Duodenal mucosa (tissue), 2 donors: ENCODE results near the gene ALLC.

ENCODE experiments used
- H3K27ac ChIP-seq: one replicate; pipeline ENCODE4 v1.7.0; 2013; ENCODE audit warnings: low read depth, low read length
- H3K27me3 ChIP-seq, 2 donors: one replicate each; pipeline ENCODE4 v1.7.0; 2013; ENCODE audit warnings: low read length in 2 of 2, control low read depth in 1 of 2; ENCODE audit not compliant: insufficient read depth in 2 of 2, control insufficient read depth in 1 of 2
- H3K36me3 ChIP-seq, 2 donors: one replicate each; pipeline ENCODE4 v1.7.0; 2013; ENCODE audit warnings: low read length in 2 of 2, control low read depth in 1 of 2; ENCODE audit not compliant: insufficient read depth in 2 of 2, control insufficient read depth in 1 of 2
- H3K4me1 ChIP-seq, 2 donors: one replicate each; pipeline ENCODE4 v1.7.0; 2013; ENCODE audit warnings: low read length in 2 of 2, control low read depth in 1 of 2; ENCODE audit not compliant: insufficient read depth in 2 of 2, control insufficient read depth in 1 of 2
- H3K4me3 ChIP-seq, 2 donors: one replicate each; pipeline ENCODE4 v1.7.0; 2013; ENCODE audit warnings: low read length in 2 of 2, low read depth in 1 of 2
- H3K9ac ChIP-seq, 2 donors: one replicate each; pipeline ENCODE4 v1.7.0; 2013; ENCODE audit warnings: low read length in 2 of 2, low read depth in 1 of 2
- H3K9me3 ChIP-seq, 2 donors: one replicate each; pipeline ENCODE4 v1.7.0; 2013; ENCODE audit warnings: low read length in 2 of 2, control low read depth in 1 of 2; ENCODE audit not compliant: control insufficient read depth in 1 of 2

The ALLC gene

DNA sequence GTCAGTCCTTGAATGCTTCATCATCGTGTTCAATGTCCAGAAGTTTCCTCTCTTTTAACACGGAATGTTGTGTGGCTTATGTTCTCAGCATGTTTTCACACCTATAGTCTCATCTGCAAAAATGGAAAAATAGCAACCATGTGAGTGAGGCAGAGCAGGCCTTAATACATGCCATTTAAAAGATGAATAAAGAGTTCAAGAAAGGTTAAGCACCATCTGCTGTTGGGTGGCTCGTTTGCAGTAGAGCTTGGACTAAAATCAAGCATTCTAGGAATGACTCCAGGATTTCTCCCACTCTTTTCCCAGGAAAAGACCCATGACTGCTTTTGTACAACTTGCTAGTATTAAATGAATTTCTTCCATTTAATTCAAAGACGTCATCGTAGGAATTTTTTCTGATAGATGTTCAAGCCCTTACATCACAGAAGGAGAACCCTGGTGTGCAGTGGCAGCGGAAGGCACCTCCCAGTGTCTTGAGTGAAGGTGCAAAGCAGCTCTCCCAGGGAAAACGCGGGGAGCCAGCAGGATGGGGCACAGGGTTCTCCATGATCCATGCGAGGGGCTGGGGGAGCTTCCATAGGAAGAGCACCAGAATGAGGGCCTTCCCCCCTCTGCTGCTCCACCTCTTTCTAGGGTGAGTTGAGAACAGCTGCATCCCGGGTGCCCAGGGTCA, 55.0 kb downstream of the ALLC start:
- Histone ChIP-seq H3K4me1 (no peaks in the 10 kb centered on the region), H3K36me3 (no peaks in the 10 kb centered on the region), H3K27me3 (no peaks in the 10 kb centered on the region), H3K27ac (no peak overlapping the region), H3K9ac (no peak overlapping the region), H3K9me3 (no peaks in the 10 kb centered on the region), H3K4me3 (no peak overlapping the region)

DNA sequence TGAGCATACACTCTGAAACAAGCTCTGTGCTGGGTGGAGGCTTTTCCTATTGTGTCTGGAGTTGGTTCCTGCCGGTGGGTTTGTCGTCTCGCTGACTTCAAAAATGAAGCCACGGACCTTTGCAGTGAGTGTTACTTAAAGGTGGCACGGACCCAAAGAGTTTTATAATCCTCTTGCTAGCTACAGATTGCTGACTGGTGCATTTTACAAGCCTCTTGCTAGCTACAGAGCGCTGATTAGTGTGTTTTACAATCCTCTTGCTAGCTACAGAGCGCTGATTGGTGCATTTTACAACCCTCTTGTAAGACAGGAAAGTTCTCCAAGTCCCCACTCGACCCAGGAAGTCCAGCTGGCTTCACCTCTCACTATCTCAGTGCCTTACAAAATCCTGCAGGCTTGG, 60.7 kb downstream of the ALLC start:
- no peak overlapping the region for H3K27ac ChIP-seq
- H3K9me3 ChIP-seq = peaks cover 0 to 3% of the 10 kb centered on the region in 2 donors
- no peak overlapping the region for H3K4me3 ChIP-seq
- H3K4me1 ChIP-seq = no peaks in the 10 kb centered on the region
- no peaks in the 10 kb centered on the region for H3K27me3 ChIP-seq
- no peak overlapping the region for H3K9ac ChIP-seq
- H3K36me3 ChIP-seq = no peaks in the 10 kb centered on the region

DNA sequence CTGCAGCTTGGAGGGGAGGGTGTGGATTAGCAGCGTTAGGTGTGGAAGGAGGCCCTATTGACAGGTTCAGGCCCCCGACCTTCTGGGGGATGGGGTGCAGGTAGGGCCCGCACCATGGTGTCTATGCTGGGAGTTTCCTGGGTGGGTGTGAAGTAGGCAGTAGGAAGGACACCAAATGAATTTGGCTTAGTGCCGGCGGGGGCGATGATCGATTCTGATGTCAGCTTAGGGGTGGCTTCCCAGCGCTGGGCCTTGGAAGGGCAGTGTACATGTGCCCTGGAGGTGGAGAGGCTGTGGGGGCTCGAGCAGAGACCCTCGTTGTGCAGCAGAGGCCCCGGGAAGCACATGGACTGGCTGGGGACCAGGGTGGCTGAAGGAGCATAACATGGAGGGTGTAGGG, 67.0 kb downstream of the ALLC start:
- peaks cover 0 to 3% of the 10 kb centered on the region in 2 donors for H3K9me3 ChIP-seq
- H3K4me3 ChIP-seq = no peak overlapping the region
- no peaks in the 10 kb centered on the region for H3K4me1 ChIP-seq
- no peaks in the 10 kb centered on the region for H3K27me3 ChIP-seq
- no peaks in the 10 kb centered on the region for H3K36me3 ChIP-seq
- no peak overlapping the region for H3K27ac ChIP-seq
- no peak overlapping the region for H3K9ac ChIP-seq

DNA sequence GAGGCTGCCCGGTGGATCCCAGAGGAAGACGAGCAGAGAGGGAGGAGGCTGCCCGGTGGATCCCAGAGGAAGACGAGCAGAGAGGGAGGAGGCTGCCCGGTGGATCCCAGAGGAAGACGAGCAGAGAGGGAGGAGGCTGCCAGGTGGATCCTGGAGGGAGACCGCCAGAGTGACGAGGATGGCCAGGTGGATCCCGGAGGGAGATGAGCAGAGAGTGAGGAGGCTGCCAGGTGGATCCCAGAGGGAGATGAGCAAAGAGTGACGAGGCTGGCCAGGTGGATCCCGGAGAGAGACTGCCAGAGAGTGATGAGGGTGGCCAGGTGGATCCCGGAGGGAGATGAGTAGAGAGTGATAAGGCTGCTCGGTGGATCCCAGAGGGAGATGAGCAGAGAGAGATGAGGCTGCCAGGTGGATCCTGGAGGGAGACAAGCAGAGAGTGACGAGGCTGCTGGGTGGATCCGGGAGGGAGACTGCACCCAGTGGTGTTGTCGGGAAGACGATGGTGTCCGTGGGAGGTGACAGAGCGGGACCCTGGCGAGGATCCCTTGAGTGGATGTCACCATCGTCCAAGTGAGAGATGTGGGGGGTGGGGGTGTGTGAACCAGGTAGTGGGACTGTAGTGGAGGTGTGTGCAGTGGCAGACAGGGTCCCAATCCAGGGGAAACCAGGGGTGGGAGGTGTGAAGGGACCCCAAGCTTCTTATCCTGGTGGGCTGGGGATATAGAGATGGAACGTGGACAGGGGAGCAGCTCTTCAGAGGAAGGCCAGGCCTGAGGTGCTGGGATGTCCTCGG, 67.7 kb downstream of the ALLC start:
- no peak overlapping the region for H3K4me3 ChIP-seq
- no peak overlapping the region for H3K27ac ChIP-seq

GRCh38 chr2:3726511-3726910, 68.5 kb downstream of the ALLC start:
- Histone ChIP-seq H3K27me3 (no peaks in the 10 kb centered on the region), H3K27ac (no peak overlapping the region), H3K36me3 (no peaks in the 10 kb centered on the region), H3K9me3 (no peaks in the 10 kb centered on the region), H3K4me1 (no peaks in the 10 kb centered on the region), H3K9ac (no peak overlapping the region), H3K4me3 (no peak overlapping the region)

More for the DNA sequence above, 67.7 kb downstream of the ALLC start:
- Histone ChIP-seq H3K9me3 (no peaks in the 10 kb centered on the region), H3K4me1 (no peaks in the 10 kb centered on the region), H3K27me3 (no peaks in the 10 kb centered on the region), H3K36me3 (no peaks in the 10 kb centered on the region), H3K9ac (no peak overlapping the region)

GRCh38 chr2:3727397-3728045, 69.5 kb downstream of the ALLC start:
- Histone ChIP-seq H3K9me3 (no peaks in the 10 kb centered on the region), H3K9ac (no peak overlapping the region), H3K4me3 (no peak overlapping the region)

DNA sequence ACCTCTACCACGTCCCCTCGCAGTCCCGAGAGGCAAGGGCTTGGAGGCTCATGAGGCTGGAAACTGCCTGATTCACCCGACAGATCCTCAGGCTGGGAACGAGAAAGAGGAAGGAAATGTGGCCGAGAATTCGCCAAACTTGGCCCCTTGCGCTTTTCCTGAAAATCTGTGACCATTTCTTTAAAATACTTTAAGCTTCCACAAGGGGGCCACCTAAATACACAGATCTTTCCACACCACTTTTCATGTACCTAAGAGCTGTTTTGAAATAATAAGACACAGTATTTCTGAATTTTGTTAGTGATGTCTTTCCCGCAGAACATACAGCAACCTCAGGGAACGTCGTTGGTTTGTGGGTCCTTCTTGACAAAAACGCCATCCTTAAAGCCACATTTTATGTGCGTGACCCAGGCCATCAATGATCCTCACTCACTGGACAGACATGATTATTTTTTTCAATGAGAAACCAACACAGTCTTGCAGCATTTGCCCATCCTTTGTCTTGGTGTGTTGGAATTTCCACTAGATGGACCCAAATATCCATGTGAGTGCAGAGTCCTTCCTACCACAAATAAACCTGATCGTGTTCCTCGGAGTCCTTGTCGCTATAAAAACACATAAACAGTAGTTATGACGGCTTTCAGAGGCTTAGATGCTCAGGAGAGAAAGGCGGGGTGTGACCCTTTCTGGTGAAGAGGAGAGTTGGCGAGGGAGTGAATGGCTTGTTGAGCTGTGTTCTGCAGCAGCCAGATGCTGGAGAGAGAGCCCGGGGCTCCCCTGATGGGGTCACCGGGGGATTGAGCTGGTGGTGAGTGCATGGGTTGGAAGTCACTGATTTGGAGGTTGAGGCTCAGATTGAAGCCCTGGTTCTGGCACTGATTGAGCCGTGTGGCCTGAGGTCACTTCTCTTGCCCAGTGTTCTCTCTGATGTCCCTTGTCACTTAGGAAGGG, 70.4 kb downstream of the ALLC start:
- Histone ChIP-seq H3K4me3 (no peak overlapping the region), H3K4me1 (no peaks in the 10 kb centered on the region), H3K9ac (no peak overlapping the region), H3K36me3 (no peaks in the 10 kb centered on the region), H3K27ac (no peak overlapping the region), H3K9me3 (no peaks in the 10 kb centered on the region), H3K27me3 (no peaks in the 10 kb centered on the region)

More at GRCh38 chr2:3727397-3728045, 69.5 kb downstream of the ALLC start:
- Histone ChIP-seq H3K27me3 (no peaks in the 10 kb centered on the region), H3K27ac (no peak overlapping the region), H3K4me1 (no peaks in the 10 kb centered on the region), H3K36me3 (no peaks in the 10 kb centered on the region)

- Histone ChIP-seq H3K4me1 (no peaks in the 10 kb centered on the region), H3K27ac (no peak overlapping the region), H3K9ac (no peak overlapping the region), H3K9me3 (no peaks in the 10 kb centered on the region), H3K4me3 (no peak overlapping the region), H3K27me3 (no peaks in the 10 kb centered on the region), H3K36me3 (no peaks in the 10 kb centered on the region)
These were observed 71.1 kb downstream of the ALLC start for GRCh38 chr2:3729055-3729448.

GRCh38 chr2:3729786-3730185, 71.8 kb downstream of the ALLC start:
- H3K4me1 ChIP-seq = no peaks in the 10 kb centered on the region
- no peaks in the 10 kb centered on the region for H3K9me3 ChIP-seq
- H3K27me3 ChIP-seq = no peaks in the 10 kb centered on the region
- H3K36me3 ChIP-seq = no peaks in the 10 kb centered on the region
- no peak overlapping the region for H3K4me3 ChIP-seq
- no peak overlapping the region for H3K9ac ChIP-seq
- H3K27ac ChIP-seq = no peak overlapping the region
